HUES6 (cell line): ENCODE data around the gene INO80D.
"Not testable (repeated sequence)": the region's sequence is repeated elsewhere in the genome, so short reads cannot be mapped to it uniquely, and the experiment has no call there.

Experiments used
- H3K27ac ChIP-seq: 2 replicates; pipeline ENCODE4 v1.7.0; 2013; ENCODE audit warnings: low read depth, mild to moderate bottlenecking, low read length, inconsistent platforms
- H3K27me3 ChIP-seq: 2 replicates; pipeline ENCODE4 v1.6.1; 2013; ENCODE audit warnings: low read length; ENCODE audit not compliant: control insufficient read depth, insufficient read depth
- H3K36me3 ChIP-seq: 2 replicates; pipeline ENCODE4 v1.6.1; 2013; ENCODE audit warnings: low read length; ENCODE audit not compliant: control insufficient read depth, insufficient read depth
- H3K4me1 ChIP-seq: 2 replicates; pipeline ENCODE4 v1.6.1; 2013; ENCODE audit warnings: low read length; ENCODE audit not compliant: control insufficient read depth, insufficient read depth
- H3K4me3 ChIP-seq: 2 replicates; pipeline ENCODE4 v1.5.1; 2013; ENCODE audit warnings: low read depth, low read length
- H3K9ac ChIP-seq: one replicate; pipeline ENCODE4 v1.6.1; 2013; ENCODE audit warnings: mild to moderate bottlenecking, low read length
- H3K9me3 ChIP-seq: 2 replicates; pipeline ENCODE4 v1.6.1; 2013; ENCODE audit warnings: low read depth, low read length; ENCODE audit not compliant: control insufficient read depth, insufficient read depth

INO80D gene

DNA sequence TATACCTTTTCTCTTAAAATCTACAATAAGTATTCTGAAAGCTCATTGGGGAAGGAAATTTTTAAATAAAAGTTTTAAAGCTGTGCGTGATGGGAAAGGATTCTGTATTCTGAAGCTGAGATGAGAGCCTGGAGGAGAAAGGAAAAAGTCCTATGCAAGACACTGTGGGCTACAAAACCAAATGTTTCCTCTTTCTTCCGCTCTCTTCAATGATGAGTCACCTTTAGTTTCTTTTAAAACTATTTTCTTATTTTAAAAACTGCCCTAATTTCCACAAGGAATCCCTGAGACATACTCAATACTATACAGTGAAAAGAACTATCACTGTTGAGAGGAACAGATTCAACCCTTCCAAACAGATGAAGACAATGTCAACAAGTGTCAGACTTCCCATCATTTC is 87.4 kb downstream of the INO80D start:
- H3K4me3 ChIP-seq = no peak overlapping the region
- no peak overlapping the region for H3K9ac ChIP-seq
- H3K4me1 ChIP-seq = no peaks in the 10 kb centered on the region
- H3K27ac ChIP-seq = no peak overlapping the region
- no peaks in the 10 kb centered on the region for H3K9me3 ChIP-seq
- peaks cover 37% of the 10 kb centered on the region for H3K36me3 ChIP-seq
- no peaks in the 10 kb centered on the region for H3K27me3 ChIP-seq

DNA sequence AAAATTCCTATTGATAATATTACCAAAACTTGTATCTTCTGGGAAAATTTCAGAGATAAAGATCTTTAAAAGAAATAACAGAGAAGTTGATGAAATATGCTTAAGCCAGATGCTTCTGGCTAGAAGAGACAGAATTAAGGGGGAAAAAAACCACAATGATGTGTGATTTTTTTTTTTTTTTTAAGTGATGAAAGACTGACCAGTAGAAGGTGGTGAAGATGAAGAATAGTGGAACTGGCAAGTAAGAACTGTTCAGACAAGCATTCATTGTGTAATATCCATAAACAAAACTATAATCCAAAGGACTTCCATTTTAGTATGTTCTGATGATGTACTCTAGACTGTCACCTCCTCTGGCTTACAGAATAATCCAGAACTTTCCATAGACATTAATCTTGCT is 89.8 kb downstream of the INO80D start:
- Histone ChIP-seq H3K4me1 (no peaks in the 10 kb centered on the region), H3K9me3 (no peaks in the 10 kb centered on the region), H3K27me3 (no peaks in the 10 kb centered on the region), H3K9ac (no peak overlapping the region), H3K27ac (no peak overlapping the region), H3K36me3 (peaks cover 26% of the 10 kb centered on the region), H3K4me3 (no peak overlapping the region)

DNA sequence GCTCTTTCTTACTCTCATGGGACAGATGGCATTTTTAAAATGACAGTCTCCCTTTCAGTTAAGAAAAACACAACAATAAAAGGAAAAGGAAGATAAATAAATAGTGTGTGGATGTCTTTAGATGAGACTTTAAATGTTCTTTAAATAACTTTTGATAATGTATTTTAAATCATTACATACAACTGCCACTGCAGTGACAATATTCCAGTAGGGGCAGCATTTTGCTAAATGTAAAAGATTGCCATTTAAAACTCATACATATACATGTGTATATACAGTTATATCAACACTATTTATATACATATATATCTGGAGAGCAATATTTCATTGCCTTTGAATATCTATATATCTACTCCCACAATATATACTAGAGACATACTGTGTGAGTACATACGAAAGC is 90.7 kb downstream of the INO80D start:
- Histone ChIP-seq H3K4me3 (no peak overlapping the region), H3K27ac (no peak overlapping the region), H3K9ac (no peak overlapping the region), H3K36me3 (peaks cover 24% of the 10 kb centered on the region), H3K27me3 (no peaks in the 10 kb centered on the region), H3K4me1 (no peaks in the 10 kb centered on the region), H3K9me3 (no peaks in the 10 kb centered on the region)

DNA sequence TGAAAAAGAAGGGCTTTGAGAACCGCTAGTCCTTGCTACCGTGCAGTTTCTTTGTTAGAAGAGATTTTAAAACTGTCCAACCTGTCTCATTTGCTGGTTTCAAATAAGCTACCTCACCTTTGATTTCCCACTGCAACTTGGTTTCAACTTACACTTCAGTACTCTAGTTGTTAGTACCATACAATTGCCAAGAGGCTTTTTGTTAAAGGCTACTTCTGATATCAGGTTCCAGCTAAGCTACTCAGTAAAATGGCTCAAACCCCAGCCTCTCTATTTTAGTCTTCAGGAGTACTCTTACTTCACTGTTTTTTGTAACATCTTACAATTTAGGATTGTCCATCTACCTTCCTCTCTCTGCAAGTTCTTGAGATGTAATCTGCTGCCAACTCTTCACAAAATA is 91.6 kb downstream of the INO80D start:
- H3K27ac ChIP-seq = no peak overlapping the region
- no peaks in the 10 kb centered on the region for H3K9me3 ChIP-seq
- peaks cover 22% of the 10 kb centered on the region for H3K36me3 ChIP-seq
- H3K27me3 ChIP-seq = no peaks in the 10 kb centered on the region
- H3K9ac ChIP-seq = no peak overlapping the region
- no peaks in the 10 kb centered on the region for H3K4me1 ChIP-seq
- H3K4me3 ChIP-seq = no peak overlapping the region

DNA sequence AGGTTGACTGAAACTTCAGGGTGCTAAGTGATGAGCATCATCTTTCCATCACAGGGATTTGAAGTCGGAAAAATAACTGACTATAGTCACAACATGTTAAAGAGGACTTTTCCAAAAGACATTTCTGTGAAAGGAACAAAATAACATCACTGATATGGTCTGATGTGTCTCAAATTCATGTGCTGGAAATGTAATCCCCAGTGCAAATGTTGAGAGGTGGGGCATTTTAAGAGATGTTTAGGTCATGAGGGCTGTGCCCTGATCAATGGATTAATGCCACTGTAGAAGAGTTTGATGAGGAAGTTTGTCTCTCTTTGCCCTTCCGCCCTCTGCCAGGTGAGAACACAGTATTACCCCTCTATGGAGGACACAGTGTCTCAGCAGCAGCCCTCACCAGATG is 95.9 kb downstream of the INO80D start:
- Histone ChIP-seq H3K27ac (no peak overlapping the region), H3K4me1 (no peaks in the 10 kb centered on the region), H3K36me3 (peaks cover 8% of the 10 kb centered on the region), H3K9ac (no peak overlapping the region), H3K4me3 (no peak overlapping the region), H3K9me3 (no peaks in the 10 kb centered on the region), H3K27me3 (no peaks in the 10 kb centered on the region)

DNA sequence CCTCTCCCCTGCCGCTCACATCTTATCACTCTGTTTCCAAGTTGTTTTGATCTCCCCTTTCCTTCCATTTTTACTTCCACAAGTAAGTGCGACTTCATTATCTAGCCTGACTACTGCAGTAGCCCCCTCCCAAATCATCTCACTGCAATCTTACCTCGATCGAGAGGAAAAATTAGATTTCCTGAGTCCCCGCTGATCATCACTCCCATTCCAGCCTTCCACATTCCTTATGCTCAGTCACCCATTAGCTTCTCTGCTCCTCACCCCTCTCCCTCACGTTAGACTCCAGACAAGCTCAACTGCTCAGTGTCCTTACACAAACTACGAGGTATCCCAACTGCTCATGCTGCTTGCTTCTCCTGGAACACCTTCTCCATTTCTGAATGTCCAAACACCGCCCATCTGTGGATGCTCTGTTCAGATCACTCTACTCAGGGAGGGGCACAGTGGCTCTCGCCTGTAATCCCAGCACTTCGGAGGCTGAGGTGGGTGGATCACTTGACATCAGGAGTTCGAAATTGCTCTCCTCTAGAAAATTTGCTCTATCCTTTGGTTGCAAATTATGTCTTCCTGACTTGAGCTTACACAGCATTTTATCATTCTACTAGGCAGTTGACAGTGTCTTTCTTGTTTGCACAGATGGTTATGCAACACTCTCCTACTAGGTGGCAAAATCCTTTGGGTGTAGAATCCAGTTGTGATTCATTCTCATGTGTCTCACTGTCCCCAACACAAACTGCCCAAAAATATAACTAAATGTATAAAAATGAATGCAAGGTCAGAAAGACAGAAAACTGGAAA is 96.5 kb downstream of the INO80D start:
- Histone ChIP-seq H3K36me3 (peaks cover 6% of the 10 kb centered on the region), H3K9me3 (no peaks in the 10 kb centered on the region), H3K9ac (no peak overlapping the region), H3K4me1 (no peaks in the 10 kb centered on the region), H3K27me3 (no peaks in the 10 kb centered on the region), H3K27ac (no peak overlapping the region), H3K4me3 (no peak overlapping the region)

DNA sequence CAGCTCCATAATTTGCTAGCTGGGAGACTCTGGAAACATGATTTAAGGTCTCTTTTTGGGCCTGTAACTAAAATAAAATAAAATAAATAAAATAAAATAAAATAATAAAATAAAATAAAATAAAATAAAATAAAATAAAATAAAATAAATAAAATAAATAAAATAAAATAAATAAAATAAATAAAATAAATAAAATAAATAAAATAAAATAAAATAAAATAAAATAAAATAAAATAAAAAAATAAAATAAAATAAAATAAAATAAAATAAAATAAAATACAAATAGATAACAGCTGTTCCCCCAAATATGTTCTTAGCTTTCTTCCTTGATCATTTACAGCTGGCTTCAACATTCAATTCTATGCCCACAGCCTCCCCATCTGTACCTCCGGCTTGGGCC is 97.3 kb downstream of the INO80D start:
- H3K9ac ChIP-seq, H3K4me3 ChIP-seq, H3K27ac ChIP-seq, H3K9me3 ChIP-seq, H3K27me3 ChIP-seq, H3K36me3 ChIP-seq, H3K4me1 ChIP-seq: not testable (repeated sequence)

DNA sequence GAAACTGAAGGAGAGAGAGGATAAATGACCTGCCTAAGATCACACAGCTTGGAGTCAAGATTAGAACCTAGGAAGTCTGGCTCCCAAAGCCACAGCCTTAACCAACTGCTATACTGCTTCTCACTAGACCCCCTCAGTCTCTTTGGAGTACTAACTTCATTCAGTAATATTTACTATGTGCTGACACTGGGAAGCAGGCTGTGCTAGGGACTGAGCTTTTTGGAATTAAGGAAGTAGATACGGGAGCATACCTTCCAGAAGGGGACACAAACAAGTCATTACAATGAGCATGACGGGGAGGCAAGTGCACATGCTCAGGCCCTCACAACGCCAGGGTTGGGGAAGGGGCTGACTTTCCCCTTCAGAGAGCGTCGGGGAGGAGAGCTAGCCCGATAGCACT is 97.7 kb downstream of the INO80D start:
- no peak overlapping the region for H3K27ac ChIP-seq
- H3K36me3 ChIP-seq = no peaks in the 10 kb centered on the region
- no peaks in the 10 kb centered on the region for H3K4me1 ChIP-seq

DNA sequence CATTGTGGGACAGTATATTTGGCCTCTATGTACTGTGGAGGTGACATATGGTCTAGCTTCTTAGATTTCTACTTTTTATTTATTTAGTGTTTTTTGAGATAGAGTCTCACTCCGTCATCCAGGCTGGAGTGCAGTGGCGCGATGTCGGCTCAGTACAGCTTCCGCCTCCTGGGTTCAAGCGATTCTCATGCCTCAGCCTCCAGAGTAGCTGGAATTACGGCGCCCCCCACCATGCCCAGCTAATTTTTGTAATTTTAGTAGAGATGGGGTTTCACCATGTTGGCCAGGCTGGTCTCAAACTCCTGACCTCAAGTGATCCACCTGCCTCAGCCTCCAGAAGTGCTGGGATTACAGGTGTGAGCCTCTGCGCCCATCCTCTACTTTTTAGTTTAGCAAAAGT is 99.6 kb downstream of the INO80D start:
- not testable (repeated sequence) for H3K36me3 ChIP-seq

More for the DNA sequence above, 97.7 kb downstream of the INO80D start:
- no peaks in the 10 kb centered on the region for H3K9me3 ChIP-seq
- H3K9ac ChIP-seq = no peak overlapping the region
- no peak overlapping the region for H3K4me3 ChIP-seq
- no peaks in the 10 kb centered on the region for H3K27me3 ChIP-seq

DNA sequence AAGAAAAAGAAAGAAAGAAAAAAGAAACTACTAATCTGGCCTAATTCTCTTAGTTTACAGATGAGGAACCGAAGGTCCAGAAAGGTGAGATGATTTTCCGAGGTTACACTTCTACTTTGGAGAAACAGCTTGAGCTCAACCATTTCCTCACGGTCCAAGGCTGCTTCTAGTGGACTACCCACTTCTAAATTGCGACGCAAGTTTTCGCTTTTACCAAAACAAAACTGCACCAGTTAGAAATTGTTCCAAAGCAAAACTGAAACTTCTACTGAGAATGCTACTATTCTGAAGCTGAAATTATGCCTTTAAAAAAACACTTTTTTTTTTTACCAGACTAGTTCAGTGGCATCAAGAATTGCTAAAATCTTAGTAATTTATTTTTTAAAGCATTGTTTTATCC is 101.6 kb downstream of the INO80D start:
- H3K4me3 ChIP-seq = no peak overlapping the region
- H3K4me1 ChIP-seq = no peaks in the 10 kb centered on the region
- no peaks in the 10 kb centered on the region for H3K9me3 ChIP-seq
- no peaks in the 10 kb centered on the region for H3K36me3 ChIP-seq
- H3K27ac ChIP-seq = no peak overlapping the region
- no peaks in the 10 kb centered on the region for H3K27me3 ChIP-seq
- H3K9ac ChIP-seq = no peak overlapping the region

More for the DNA sequence above, 99.6 kb downstream of the INO80D start:
- H3K27ac ChIP-seq, H3K27me3 ChIP-seq, H3K9ac ChIP-seq, H3K9me3 ChIP-seq, H3K4me3 ChIP-seq, H3K4me1 ChIP-seq: not testable (repeated sequence)

DNA sequence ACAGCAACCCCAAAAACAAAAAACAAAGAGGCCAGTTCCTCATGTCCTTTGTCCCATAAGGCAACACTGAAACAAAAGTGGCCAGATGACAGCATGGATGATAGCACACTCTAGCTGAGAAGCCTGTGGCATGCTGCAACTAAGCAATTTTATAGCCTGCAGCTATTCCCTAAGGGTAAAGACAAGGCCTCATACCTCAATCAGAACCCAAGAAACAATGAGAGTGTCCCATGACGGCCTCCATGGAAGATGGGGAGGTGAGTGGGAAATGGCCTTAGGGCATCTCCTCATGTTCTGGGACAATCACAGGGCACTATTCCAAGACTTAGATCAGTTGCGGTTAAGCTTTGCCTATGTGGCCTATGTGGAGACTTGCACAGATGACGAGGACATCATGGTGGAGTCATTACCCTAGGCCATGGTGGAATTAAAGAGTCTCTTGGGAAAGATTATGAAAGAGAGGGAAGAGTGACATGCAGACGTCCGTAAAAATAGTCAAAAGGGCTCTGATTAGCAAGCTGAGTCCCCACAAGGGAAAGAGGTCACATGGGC is 103.1 kb downstream of the INO80D start:
- Histone ChIP-seq H3K4me3 (no peak overlapping the region), H3K9me3 (peaks cover 4% of the 10 kb centered on the region), H3K4me1 (no peaks in the 10 kb centered on the region), H3K27ac (no peak overlapping the region), H3K9ac (no peak overlapping the region), H3K36me3 (no peaks in the 10 kb centered on the region), H3K27me3 (no peaks in the 10 kb centered on the region)
